GM21515 (cell line): ENCODE results near the gene RANBP17.

Source experiments
- ATAC-seq: cut with Tn5 transposase; IDR thresholded peaks from one replicate; pipeline ENCODE4 v1.9.1; 2021; ENCODE audit not compliant: unreplicated experiment

Gene RANBP17

GRCh38 chr5:171314728-171315385 lies 453.0 kb downstream of the RANBP17 start:
- ATAC-seq, result no peak

- no peak for ATAC-seq
Measured at GRCh38 chr5:171315386-171315891, 453.6 kb downstream of the RANBP17 start.

GRCh38 chr5:171315925-171316257 lies 454.1 kb downstream of the RANBP17 start:
- no peak for ATAC-seq

- ATAC-seq, result no peak
Measured at GRCh38 chr5:171316258-171317121, 454.7 kb downstream of the RANBP17 start.

- no peak for ATAC-seq
Measured at GRCh38 chr5:171317230-171317629, 455.4 kb downstream of the RANBP17 start.

GRCh38 chr5:171318026-171318425 lies 456.2 kb downstream of the RANBP17 start:
- no peak for ATAC-seq

GRCh38 chr5:171321447-171321846 lies 459.6 kb downstream of the RANBP17 start:
- ATAC-seq, result no peak

- no peak for ATAC-seq
Measured at GRCh38 chr5:171322527-171322926, 460.7 kb downstream of the RANBP17 start.

- ATAC-seq, result no peak
Measured at GRCh38 chr5:171323007-171323406, 461.2 kb downstream of the RANBP17 start.

GRCh38 chr5:171323806-171324632 lies 462.2 kb downstream of the RANBP17 start:
- ATAC-seq, result no peak

GRCh38 chr5:171330021-171330420 lies 468.2 kb downstream of the RANBP17 start:
- no peak for ATAC-seq

GRCh38 chr5:171335616-171336015 lies 473.8 kb downstream of the RANBP17 start:
- no peak for ATAC-seq

- ATAC-seq, result no peak
Measured at GRCh38 chr5:171336521-171337209, 474.8 kb downstream of the RANBP17 start.

- ATAC-seq, result no peak
Measured at GRCh38 chr5:171337210-171337569, 475.4 kb downstream of the RANBP17 start.

- no peak for ATAC-seq
Measured at GRCh38 chr5:171340042-171340441, 478.2 kb downstream of the RANBP17 start.

GRCh38 chr5:171340491-171340890 lies 478.7 kb downstream of the RANBP17 start:
- ATAC-seq, result no peak

- ATAC-seq, result no peak
Measured at GRCh38 chr5:171342362-171343111, 480.7 kb downstream of the RANBP17 start.

- no peak for ATAC-seq
Measured at GRCh38 chr5:171344936-171345608, 483.3 kb downstream of the RANBP17 start.
